ENCODE data around the gene DEPDC1. TPM values are rescaled to one million over a fixed set of nuclear protein-coding genes. Genes with fewer than 3 reads are reported as not detected.
A peak's percentile ranks its signal among the peaks of the same experiment; 100 is the strongest.

The DEPDC1 gene
- total RNA-seq, 6 experiments from 2014 or later: 0.15 to 1.4 (median 0.43) TPM; not detected in 1

GRCh38 chr1:68449901-68450300, 47.0 kb downstream of the DEPDC1 start, which contains the start of gene RPE65:
TSS of gene RPE65 (minus strand) at chr1:68449954. CDS start at chr1:68449905, 49 bp downstream.
- TF ChIP-seq POLR2A (IDR thresholded peaks at IDR 0.05) (no peak), CTCF (IDR thresholded peaks at IDR 0.05) (no peak)
- H3K9me3 ChIP-seq: no peaks in the 10 kb centered on the region
- intact Hi-C loops (cut with DNase I): no loop called here
- no peak within 1 kb of the TSS for H3K27ac ChIP-seq
- no peaks in the 10 kb centered on the region for H3K36me3 ChIP-seq
- H3K4me3 ChIP-seq: no peak within 1 kb of the TSS
- DNase-seq (no peak), ATAC-seq (no peak)
- 65% methylated on average over 1 of the region's 1 CpG for WGBS (ENCODE audit: insufficient coverage, low coverage, low lambda C conversion rate, missing lambda C conversion rate)
- H3K4me1 ChIP-seq: no peaks in the 10 kb centered on the region
- no peaks in the 10 kb centered on the region for H3K27me3 ChIP-seq

- Histone ChIP-seq H3K4me1 (no peaks in the 10 kb centered on the region), H3K4me3 (no peak overlapping the region), H3K36me3 (no peaks in the 10 kb centered on the region), H3K27ac (no peak overlapping the region), H3K9me3 (no peaks in the 10 kb centered on the region), H3K27me3 (no peaks in the 10 kb centered on the region)
- TF ChIP-seq POLR2A (IDR thresholded peaks at IDR 0.05) (no peak), CTCF (IDR thresholded peaks at IDR 0.05) (no peak)
- no peak for ATAC-seq
- intact Hi-C loops (cut with DNase I): no loop called here
- no peak for DNase-seq
- 48% methylated on average over 4 of the region's 7 CpGs for WGBS (ENCODE audit: insufficient coverage, low coverage, low lambda C conversion rate, missing lambda C conversion rate)
Observed at GRCh38 chr1:68448365-68448764, 48.5 kb downstream of the DEPDC1 start.

GRCh38 chr1:68445709-68446108, 51.2 kb downstream of the DEPDC1 start:
- no peak for DNase-seq
- Histone ChIP-seq H3K36me3 (no peaks in the 10 kb centered on the region), H3K27ac (no peak overlapping the region), H3K4me3 (no peak overlapping the region), H3K27me3 (no peaks in the 10 kb centered on the region), H3K4me1 (no peaks in the 10 kb centered on the region), H3K9me3 (no peaks in the 10 kb centered on the region)
- WGBS (ENCODE audit: insufficient coverage, low coverage, low lambda C conversion rate, missing lambda C conversion rate): 65% methylated on average over 6 of the region's 6 CpGs
- TF ChIP-seq CTCF (IDR thresholded peaks at IDR 0.05) (no peak), POLR2A (IDR thresholded peaks at IDR 0.05) (no peak)
- no peak for ATAC-seq
- intact Hi-C loops (cut with DNase I): no loop called here

- Histone ChIP-seq H3K4me1 (no peaks in the 10 kb centered on the region), H3K27me3 (no peaks in the 10 kb centered on the region), H3K9me3 (no peaks in the 10 kb centered on the region), H3K27ac (no peak overlapping the region), H3K36me3 (no peaks in the 10 kb centered on the region), H3K4me3 (no peak overlapping the region)
- no peak for TF ChIP-seq POLR2A (IDR thresholded peaks at IDR 0.05)
- TF ChIP-seq CTCF (IDR thresholded peaks at IDR 0.05): peak; percentile 51 to 66 (median 54)
- ATAC-seq: peak; percentile 73 to 90 (median 79)
- DNase-seq: peak in 1 of 3 donors; percentile 44
- 38% methylated on average over 5 of the region's 5 CpGs for WGBS (ENCODE audit: insufficient coverage, low coverage, low lambda C conversion rate, missing lambda C conversion rate)
- intact Hi-C loops (cut with DNase I): no loop called here
Observed at GRCh38 chr1:68442822-68443556, 53.9 kb downstream of the DEPDC1 start.
